Measurements from ENCODE around the gene TP53I13.

Gene TP53I13

GRCh38 chr17:29616300-29617048, 48.0 kb downstream of the TP53I13 start:
- no peaks in the 10 kb centered on the region for H3K36me3 ChIP-seq (ENCODE audit: control insufficient read depth, insufficient read depth, low read length)
- peak overlapping the region; percentile 28 for H3K4me3 ChIP-seq (replicated peaks; ENCODE audit: low read depth, low read length)
- TF ChIP-seq CTCF (IDR thresholded peaks at IDR 0.05; ENCODE audit: insufficient read depth, low read length, poor library complexity, severe bottlenecking), result no peak
- peaks cover 2% of the 10 kb centered on the region for H3K27me3 ChIP-seq (replicated peaks; ENCODE audit: control insufficient read depth, insufficient read depth, low read length)
- no peak for DNase-seq (ENCODE audit: extremely low read depth, insufficient read length)

- H3K4me3 ChIP-seq (replicated peaks; ENCODE audit: low read depth, low read length), result peak overlapping the region; percentile 51
- DNase-seq (ENCODE audit: extremely low read depth, insufficient read length), result peak; percentile 89
- no peaks in the 10 kb centered on the region for H3K36me3 ChIP-seq (ENCODE audit: control insufficient read depth, insufficient read depth, low read length)
- TF ChIP-seq CTCF (IDR thresholded peaks at IDR 0.05; ENCODE audit: insufficient read depth, low read length, poor library complexity, severe bottlenecking), result peak; percentile 95
- peaks cover 2% of the 10 kb centered on the region for H3K27me3 ChIP-seq (replicated peaks; ENCODE audit: control insufficient read depth, insufficient read depth, low read length)
Measured at GRCh38 chr17:29617125-29617480, 48.6 kb downstream of the TP53I13 start.

- peaks cover 2% of the 10 kb centered on the region for H3K27me3 ChIP-seq (replicated peaks; ENCODE audit: control insufficient read depth, insufficient read depth, low read length)
- peak; percentile 90 for DNase-seq (ENCODE audit: extremely low read depth, insufficient read length)
- no peaks in the 10 kb centered on the region for H3K36me3 ChIP-seq (ENCODE audit: control insufficient read depth, insufficient read depth, low read length)
- TF ChIP-seq CTCF (IDR thresholded peaks at IDR 0.05; ENCODE audit: insufficient read depth, low read length, poor library complexity, severe bottlenecking), result peak; percentile 90
- H3K4me3 ChIP-seq (replicated peaks; ENCODE audit: low read depth, low read length), result peak overlapping the region; percentile 51
Measured at GRCh38 chr17:29617481-29618271, 49.2 kb downstream of the TP53I13 start.

- no peak for TF ChIP-seq CTCF (IDR thresholded peaks at IDR 0.05; ENCODE audit: insufficient read depth, low read length, poor library complexity, severe bottlenecking)
- Histone ChIP-seq H3K27me3 (replicated peaks; ENCODE audit: control insufficient read depth, insufficient read depth, low read length) (peaks cover 2% of the 10 kb centered on the region), H3K4me3 (replicated peaks; ENCODE audit: low read depth, low read length) (no peak overlapping the region), H3K36me3 (ENCODE audit: control insufficient read depth, insufficient read depth, low read length) (no peaks in the 10 kb centered on the region)
- DNase-seq (ENCODE audit: extremely low read depth, insufficient read length), result no peak
Measured at GRCh38 chr17:29618272-29619065, 50.0 kb downstream of the TP53I13 start.

GRCh38 chr17:29619251-29619650, 50.8 kb downstream of the TP53I13 start:
- DNase-seq (ENCODE audit: extremely low read depth, insufficient read length), result no peak
- Histone ChIP-seq H3K36me3 (ENCODE audit: control insufficient read depth, insufficient read depth, low read length) (no peaks in the 10 kb centered on the region), H3K4me3 (replicated peaks; ENCODE audit: low read depth, low read length) (no peak overlapping the region), H3K27me3 (replicated peaks; ENCODE audit: control insufficient read depth, insufficient read depth, low read length) (peaks cover 2% of the 10 kb centered on the region)
- TF ChIP-seq CTCF (IDR thresholded peaks at IDR 0.05; ENCODE audit: insufficient read depth, low read length, poor library complexity, severe bottlenecking), result peak; percentile 25
